ENCODE data around the gene NPIPA8.
"Not testable (repeated sequence)": the region's sequence is repeated elsewhere in the genome, so short reads cannot be mapped to it uniquely, and the experiment has no call there.

Gene NPIPA8

GRCh38 chr16:18270171-18270570 lies 66.4 kb downstream of the NPIPA8 start:
- not testable (repeated sequence) for DNase-seq

All from activated T-cell treated with anti-CD3 and anti-CD28 coated beads, Interleukin-2, amount 50 U/mL, for 48 hours (primary cell).